Dendritic cell treated with granulocyte-macrophage colony-stimulating factor and Interleukin-4, amounts not matched to agents 40 ng/mL and 50 ng/mL, for 4 days (primary cell): Measurements from ENCODE around the gene FARP2.
A peak's percentile ranks its signal among the peaks of the same experiment; 100 is the strongest.

ENCODE experiments used
- H3K27ac Mint-ChIP-seq: one replicate; pipeline ENCODE4 v1.8.0; 2022; ENCODE audit warnings: mild to moderate bottlenecking, mixed read lengths
- H3K27me3 Mint-ChIP-seq: one replicate; pipeline ENCODE4 v1.8.0; 2022; ENCODE audit warnings: mild to moderate bottlenecking, mixed read lengths
- H3K36me3 Mint-ChIP-seq: one replicate; pipeline ENCODE4 v1.8.0; 2022; ENCODE audit warnings: low read depth, mixed read lengths
- H3K4me1 Mint-ChIP-seq: one replicate; pipeline ENCODE4 v1.8.0; 2022; ENCODE audit warnings: low read depth, mixed read lengths
- H3K4me3 Mint-ChIP-seq: one replicate; pipeline ENCODE4 v1.8.0; 2022; ENCODE audit warnings: mild to moderate bottlenecking, moderate library complexity, mixed read lengths
- H3K9me3 Mint-ChIP-seq: one replicate; pipeline ENCODE4 v1.8.0; 2022; ENCODE audit warnings: mixed read lengths
- intact Hi-C: fragments of 100-400 bp; cut with micrococcal nuclease; formaldehyde crosslinking; loops from one replicate; pipeline ENCODE4 v1.15.0; 2022

Gene FARP2

GRCh38 chr2:241339839-241340630 lies 16.1 kb upstream of the FARP2 start:
- intact Hi-C loops, result no loop called here
- no peak overlapping the region for H3K4me3 Mint-ChIP-seq
- no peak overlapping the region for H3K27ac Mint-ChIP-seq
- no peaks in the 10 kb centered on the region for H3K9me3 Mint-ChIP-seq
- peaks cover 19% of the 10 kb centered on the region for H3K4me1 Mint-ChIP-seq
- no peaks in the 10 kb centered on the region for H3K27me3 Mint-ChIP-seq
- H3K36me3 Mint-ChIP-seq, result peaks cover 93% of the 10 kb centered on the region

DNA sequence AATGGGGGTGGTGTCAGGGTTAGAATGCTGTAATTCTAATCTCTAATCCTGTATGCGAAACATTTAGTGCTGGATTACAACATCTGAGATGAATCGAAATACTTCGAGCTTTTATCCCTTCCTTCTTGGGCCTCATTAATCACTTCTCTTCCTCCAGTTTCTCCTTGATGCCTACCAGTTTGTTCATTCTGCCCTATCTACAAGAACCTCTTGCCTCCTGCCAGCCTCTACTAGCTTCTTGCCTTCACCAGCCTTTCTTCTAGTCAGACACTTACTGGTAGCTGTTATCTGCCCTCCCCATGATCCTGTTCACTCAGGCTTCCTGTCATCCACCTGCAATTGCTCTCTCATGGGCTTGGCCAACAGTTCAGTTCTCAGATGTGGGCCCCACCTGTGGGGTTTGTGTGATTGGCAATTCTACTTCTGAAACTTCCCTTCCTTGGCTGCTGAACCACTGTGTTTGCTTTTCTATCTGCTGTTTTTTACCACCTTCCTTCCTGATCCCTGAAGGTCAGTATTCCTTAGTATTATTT lies 15.4 kb upstream of the FARP2 start:
- Mint-ChIP-seq H3K4me1 (peaks cover 16% of the 10 kb centered on the region), H3K27ac (no peak overlapping the region), H3K36me3 (peaks cover 96% of the 10 kb centered on the region), H3K27me3 (no peaks in the 10 kb centered on the region), H3K4me3 (no peak overlapping the region), H3K9me3 (no peaks in the 10 kb centered on the region)
- intact Hi-C loops, result no loop called here

- H3K36me3 Mint-ChIP-seq, result peaks cover 96% of the 10 kb centered on the region
- no peak overlapping the region for H3K27ac Mint-ChIP-seq
- H3K4me3 Mint-ChIP-seq, result no peak overlapping the region
- H3K27me3 Mint-ChIP-seq, result no peaks in the 10 kb centered on the region
- H3K4me1 Mint-ChIP-seq, result no peaks in the 10 kb centered on the region
- intact Hi-C loops, result no loop called here
- no peaks in the 10 kb centered on the region for H3K9me3 Mint-ChIP-seq
Measured at GRCh38 chr2:241344925-241345651, 11.0 kb upstream of the FARP2 start.

DNA sequence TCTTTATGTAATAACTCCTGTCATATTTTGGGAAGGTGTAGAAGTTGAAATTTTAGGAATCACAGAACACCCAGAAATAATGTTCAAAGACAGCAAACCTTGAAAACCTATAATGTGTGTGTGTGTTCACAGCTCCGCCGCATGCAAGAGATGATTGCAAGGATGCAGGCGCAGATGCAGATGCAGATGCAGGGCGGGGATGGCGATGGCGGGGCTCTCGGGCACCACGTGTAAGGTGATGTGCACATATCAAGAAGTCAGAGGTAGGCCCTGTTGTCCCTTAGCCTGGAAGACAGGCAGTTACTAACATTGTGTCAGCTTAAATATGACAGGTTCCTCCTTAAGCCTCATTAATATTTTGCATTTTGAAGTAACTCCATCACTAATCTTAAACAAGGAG lies 6.1 kb upstream of the FARP2 start:
- Mint-ChIP-seq H3K4me1 (peaks cover 7% of the 10 kb centered on the region), H3K36me3 (peaks cover 93% of the 10 kb centered on the region), H3K27me3 (no peaks in the 10 kb centered on the region), H3K9me3 (no peaks in the 10 kb centered on the region), H3K27ac (no peak overlapping the region), H3K4me3 (no peak overlapping the region)
- intact Hi-C loops, result loop anchor here (10.0 kb wide), 1 partner anchor 285 kb away; the partner anchor contains the start of genes ATG4B and THAP4

DNA sequence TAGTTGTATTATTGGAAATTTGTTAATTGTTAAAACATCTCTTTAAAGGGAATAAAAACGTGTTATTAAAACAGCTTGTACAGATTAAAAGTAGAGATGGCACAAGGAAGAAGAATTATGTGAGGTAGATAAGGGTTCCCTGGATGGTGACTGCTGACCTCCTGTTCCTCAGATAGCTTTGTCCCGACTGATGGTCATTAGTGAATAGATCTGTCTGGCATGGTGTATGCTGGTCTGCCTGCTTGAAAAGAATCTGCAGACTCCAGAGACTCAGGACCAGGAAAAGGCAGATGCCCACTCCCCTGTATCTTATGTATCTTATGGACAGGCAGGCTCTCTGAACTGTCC lies 5.6 kb upstream of the FARP2 start:
- intact Hi-C loops, result loop anchor here (10.0 kb wide), 1 partner anchor 284 kb away; the partner anchor contains the start of genes ATG4B and THAP4
- Mint-ChIP-seq H3K4me3 (no peak overlapping the region), H3K9me3 (no peaks in the 10 kb centered on the region), H3K4me1 (peaks cover 9% of the 10 kb centered on the region), H3K27ac (no peak overlapping the region), H3K36me3 (peaks cover 88% of the 10 kb centered on the region), H3K27me3 (no peaks in the 10 kb centered on the region)

DNA sequence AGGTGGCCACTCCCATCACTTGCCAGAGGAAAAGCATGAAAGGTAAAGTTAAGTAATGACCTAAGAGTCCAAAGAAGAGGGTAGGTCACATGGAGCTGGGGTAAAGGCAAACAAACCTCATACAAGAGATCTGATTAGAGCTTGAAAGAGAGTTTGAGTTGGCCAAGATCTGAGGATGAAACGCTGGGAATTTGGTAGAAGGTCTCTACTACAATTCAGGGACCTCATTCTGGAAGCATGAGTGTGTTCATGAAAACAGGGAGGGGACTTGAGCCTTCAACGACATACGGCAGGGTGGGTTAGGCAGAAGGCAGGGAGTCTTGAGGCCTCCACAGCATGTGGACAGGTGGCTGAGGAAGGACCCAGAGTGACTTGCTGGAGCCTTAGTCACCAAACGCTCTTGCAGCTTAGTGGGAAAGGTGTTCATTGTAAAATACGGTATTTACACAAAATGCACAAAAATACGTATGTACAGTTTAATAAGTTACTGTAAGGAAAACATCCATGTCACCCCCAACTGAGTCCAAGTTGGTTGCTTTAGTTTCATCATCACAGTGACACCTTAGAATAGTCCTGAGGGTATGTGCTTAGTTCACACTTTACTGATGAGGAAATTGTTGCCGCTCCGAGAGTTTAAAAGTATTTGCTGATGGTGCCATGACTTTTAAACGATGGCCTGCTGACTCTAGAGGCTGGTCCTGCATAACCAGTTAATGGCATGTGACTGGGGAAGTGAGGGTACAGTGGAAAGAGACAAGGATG lies 5.0 kb upstream of the FARP2 start:
- H3K36me3 Mint-ChIP-seq, result peaks cover 85% of the 10 kb centered on the region
- no peaks in the 10 kb centered on the region for H3K27me3 Mint-ChIP-seq
- no peak overlapping the region for H3K27ac Mint-ChIP-seq
- peaks cover 9% of the 10 kb centered on the region for H3K4me1 Mint-ChIP-seq
- H3K4me3 Mint-ChIP-seq, result no peak overlapping the region
- no peaks in the 10 kb centered on the region for H3K9me3 Mint-ChIP-seq
- intact Hi-C loops, result loop anchor here (10.0 kb wide), 1 partner anchor 284 kb away; the partner anchor contains the start of genes ATG4B and THAP4

GRCh38 chr2:241351640-241352031 lies 4.4 kb upstream of the FARP2 start:
- H3K4me1 Mint-ChIP-seq, result peaks cover 11% of the 10 kb centered on the region
- H3K27ac Mint-ChIP-seq, result no peak overlapping the region
- H3K9me3 Mint-ChIP-seq, result no peaks in the 10 kb centered on the region
- intact Hi-C loops, result loop anchor here (10.0 kb wide), 1 partner anchor 283 kb away; the partner anchor contains the start of genes ATG4B and THAP4
- no peak overlapping the region for H3K4me3 Mint-ChIP-seq
- H3K27me3 Mint-ChIP-seq, result no peaks in the 10 kb centered on the region
- H3K36me3 Mint-ChIP-seq, result peaks cover 84% of the 10 kb centered on the region

DNA sequence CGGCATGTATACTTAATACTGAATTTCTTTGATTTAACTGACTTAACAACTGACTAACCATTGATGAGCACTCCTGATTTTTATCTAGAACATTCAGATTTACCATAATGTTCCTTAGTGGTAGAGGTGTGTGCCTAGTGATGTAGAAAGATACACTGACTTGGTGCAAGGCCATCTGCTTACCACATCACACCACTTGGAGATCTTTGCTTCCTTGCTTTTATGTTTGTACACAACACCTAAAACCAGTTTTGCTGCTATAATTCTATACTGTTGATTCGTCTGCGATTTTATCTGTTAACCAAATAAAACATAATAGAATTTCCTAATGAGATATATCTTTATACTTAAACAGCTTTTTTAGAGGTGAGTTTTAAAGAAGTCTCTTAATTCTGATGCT lies 3.9 kb upstream of the FARP2 start:
- intact Hi-C loops, result loop anchor here (10.0 kb wide), 1 partner anchor 283 kb away; the partner anchor contains the start of genes ATG4B and THAP4
- H3K36me3 Mint-ChIP-seq, result peaks cover 78% of the 10 kb centered on the region
- no peak overlapping the region for H3K27ac Mint-ChIP-seq
- no peaks in the 10 kb centered on the region for H3K27me3 Mint-ChIP-seq
- H3K9me3 Mint-ChIP-seq, result no peaks in the 10 kb centered on the region
- peaks cover 17% of the 10 kb centered on the region for H3K4me1 Mint-ChIP-seq
- H3K4me3 Mint-ChIP-seq, result no peak overlapping the region

DNA sequence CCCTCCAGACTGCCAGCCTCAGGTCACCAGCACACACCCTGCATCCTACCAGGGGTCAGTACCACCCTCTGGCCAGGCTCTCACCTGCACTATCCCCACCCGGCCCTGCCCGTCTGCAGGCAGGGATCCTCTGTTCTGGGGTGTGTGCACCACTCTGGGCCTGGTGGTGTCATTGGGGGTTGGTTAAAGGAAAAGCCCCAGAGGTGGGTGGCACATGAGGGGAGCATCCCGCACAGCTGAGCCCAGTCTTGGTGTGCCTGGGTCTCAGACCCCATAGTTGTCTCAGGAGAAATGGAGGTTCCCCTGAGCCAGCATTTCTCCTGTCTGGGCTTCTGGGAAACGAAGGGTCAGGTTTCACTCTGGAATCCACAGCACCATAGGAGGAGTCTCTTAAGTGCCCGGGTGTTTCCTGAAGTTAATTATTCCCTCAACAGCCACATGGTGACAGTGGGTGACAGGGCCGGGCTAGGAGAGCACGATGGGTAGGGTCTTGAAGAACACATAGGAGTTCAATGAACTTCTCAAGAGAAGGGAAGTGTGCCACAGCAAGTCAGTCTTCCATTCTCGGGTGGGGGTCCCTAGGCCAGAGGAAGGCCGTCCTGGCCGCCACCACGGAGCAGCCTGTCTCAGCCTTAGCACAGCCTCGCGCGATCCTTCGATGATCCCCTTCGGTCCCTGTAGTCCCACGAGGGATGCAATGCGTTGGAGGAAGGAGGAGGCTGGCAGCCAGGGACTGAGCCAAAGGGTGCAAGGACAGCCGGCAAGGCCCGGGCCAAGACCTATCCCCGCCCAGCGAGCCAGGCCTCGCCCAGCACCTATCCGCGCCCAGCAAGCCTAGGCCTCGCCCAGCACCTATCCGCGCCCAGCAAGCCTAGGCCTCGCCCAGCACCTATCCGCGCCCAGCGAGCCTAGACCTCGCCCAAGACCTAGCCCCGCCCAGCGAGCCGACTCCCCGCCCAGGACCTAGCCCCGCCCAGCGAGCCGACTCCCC lies 1.1 kb upstream of the FARP2 start:
- intact Hi-C loops, result loop anchor here (5.0 to 10.0 kb wide), 2 partner anchors 152 to 280 kb away; partner anchors contain the start of genes ATG4B, STK25 and THAP4
- Mint-ChIP-seq H3K27ac (peak overlapping the region; percentile 65), H3K4me3 (peak overlapping the region; percentile 26), H3K9me3 (no peaks in the 10 kb centered on the region), H3K36me3 (peaks cover 60% of the 10 kb centered on the region), H3K27me3 (peaks cover 3% of the 10 kb centered on the region), H3K4me1 (peaks cover 41% of the 10 kb centered on the region)

- peaks cover 3% of the 10 kb centered on the region for H3K27me3 Mint-ChIP-seq
- peaks cover 50% of the 10 kb centered on the region for H3K4me1 Mint-ChIP-seq
- intact Hi-C loops, result loop anchor here (2.0 to 10.0 kb wide), 3 partner anchors 42 to 278 kb away; partner anchors contain the start of genes ATG4B, HDLBP, SEPTIN2 and STK25
- no peaks in the 10 kb centered on the region for H3K9me3 Mint-ChIP-seq
- peak overlapping the region; percentile 90 for H3K27ac Mint-ChIP-seq
- H3K36me3 Mint-ChIP-seq, result peaks cover 48% of the 10 kb centered on the region
- H3K4me3 Mint-ChIP-seq, result peak overlapping the region; percentile 79
Measured at GRCh38 chr2:241356871-241357260, 781 bp downstream of the FARP2 start.

GRCh38 chr2:241357531-241357930 lies 1.4 kb downstream of the FARP2 start:
- Mint-ChIP-seq H3K4me3 (peak overlapping the region; percentile 79), H3K27ac (peak overlapping the region; percentile 90)

GRCh38 chr2:241358470-241358869 lies 2.4 kb downstream of the FARP2 start:
- H3K4me1 Mint-ChIP-seq, result peaks cover 53% of the 10 kb centered on the region
- peaks cover 3% of the 10 kb centered on the region for H3K27me3 Mint-ChIP-seq
- H3K4me3 Mint-ChIP-seq, result peak overlapping the region; percentile 34
- H3K9me3 Mint-ChIP-seq, result no peaks in the 10 kb centered on the region
- intact Hi-C loops, result loop anchor here (5.0 to 10.0 kb wide), 2 partner anchors 149 to 276 kb away; partner anchors contain the start of genes ATG4B, STK25 and THAP4
- peak overlapping the region; percentile 63 for H3K27ac Mint-ChIP-seq
- peaks cover 36% of the 10 kb centered on the region for H3K36me3 Mint-ChIP-seq

More at GRCh38 chr2:241357531-241357930, 1.4 kb downstream of the FARP2 start:
- Mint-ChIP-seq H3K36me3 (peaks cover 43% of the 10 kb centered on the region), H3K9me3 (no peaks in the 10 kb centered on the region), H3K4me1 (peaks cover 50% of the 10 kb centered on the region), H3K27me3 (peaks cover 3% of the 10 kb centered on the region)
- intact Hi-C loops, result loop anchor here (2.0 to 10.0 kb wide), 3 partner anchors 43 to 277 kb away; partner anchors contain the start of genes ATG4B, HDLBP, SEPTIN2 and STK25
